GM21381 (cell line): ENCODE measurements around the gene HNRNPF.
"Not testable (repeated sequence)": the region's sequence is repeated elsewhere in the genome, so short reads cannot be mapped to it uniquely, and the experiment has no call there.

Experiments used
- ATAC-seq: cut with Tn5 transposase; IDR thresholded peaks from one replicate; pipeline ENCODE4 v1.9.1; 2021; ENCODE audit warnings: mild to moderate bottlenecking, moderate library complexity; ENCODE audit not compliant: unreplicated experiment

The HNRNPF gene

DNA sequence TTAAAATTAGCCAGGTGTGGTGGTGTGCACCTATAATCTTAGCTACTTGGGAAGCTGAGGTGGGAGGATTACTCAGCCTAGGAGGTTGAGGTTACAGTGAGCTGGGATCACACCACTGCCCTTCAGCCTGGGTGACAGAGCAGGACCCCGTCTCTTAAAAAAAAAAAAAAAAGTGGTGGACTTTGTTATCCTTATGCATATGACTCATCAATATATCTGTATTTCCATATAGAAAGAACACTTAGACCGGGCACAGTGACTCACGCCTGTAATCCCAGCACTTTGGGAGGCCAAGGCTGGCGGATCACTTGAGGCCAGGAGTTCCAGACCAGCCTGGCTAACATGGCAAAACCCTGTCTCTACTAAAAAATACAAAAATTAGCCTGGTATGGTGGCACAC, 13.0 kb upstream of the HNRNPF start:
- ATAC-seq, result not testable (repeated sequence)

DNA sequence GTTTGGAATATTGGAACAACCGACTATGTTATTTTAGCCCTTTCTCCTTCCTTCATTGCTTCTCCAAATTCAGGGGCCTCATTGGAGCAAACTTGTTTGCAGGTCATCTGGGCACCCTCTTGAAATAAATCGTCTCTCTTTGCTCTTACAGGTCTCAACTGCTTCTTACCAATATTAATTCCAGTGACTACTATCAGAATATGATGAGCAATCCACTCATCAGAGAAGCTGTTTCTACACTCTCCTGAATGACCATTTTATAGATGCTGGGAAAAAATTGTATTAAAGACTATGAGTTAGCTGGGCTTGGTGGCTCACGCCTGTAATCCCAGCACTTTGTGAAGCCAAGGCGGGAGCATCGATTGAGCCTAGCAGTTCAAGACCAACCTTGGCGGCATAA, 12.5 kb upstream of the HNRNPF start:
- ATAC-seq, result no peak

DNA sequence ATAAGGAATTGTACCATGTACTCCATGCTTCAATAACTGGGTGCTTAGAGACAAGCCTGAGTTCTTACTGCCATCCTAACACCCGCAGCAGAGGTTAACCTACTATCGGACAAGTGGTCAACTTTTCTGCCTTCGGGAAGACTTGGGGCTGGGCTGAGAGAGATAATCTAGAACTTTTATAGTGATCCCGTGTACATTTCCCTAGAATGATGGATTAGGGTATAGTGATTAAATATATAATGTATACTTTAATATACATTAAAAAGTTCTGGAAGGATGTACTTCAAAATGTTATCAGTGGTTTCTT, 12.2 kb upstream of the HNRNPF start:
- ATAC-seq, result no peak

DNA sequence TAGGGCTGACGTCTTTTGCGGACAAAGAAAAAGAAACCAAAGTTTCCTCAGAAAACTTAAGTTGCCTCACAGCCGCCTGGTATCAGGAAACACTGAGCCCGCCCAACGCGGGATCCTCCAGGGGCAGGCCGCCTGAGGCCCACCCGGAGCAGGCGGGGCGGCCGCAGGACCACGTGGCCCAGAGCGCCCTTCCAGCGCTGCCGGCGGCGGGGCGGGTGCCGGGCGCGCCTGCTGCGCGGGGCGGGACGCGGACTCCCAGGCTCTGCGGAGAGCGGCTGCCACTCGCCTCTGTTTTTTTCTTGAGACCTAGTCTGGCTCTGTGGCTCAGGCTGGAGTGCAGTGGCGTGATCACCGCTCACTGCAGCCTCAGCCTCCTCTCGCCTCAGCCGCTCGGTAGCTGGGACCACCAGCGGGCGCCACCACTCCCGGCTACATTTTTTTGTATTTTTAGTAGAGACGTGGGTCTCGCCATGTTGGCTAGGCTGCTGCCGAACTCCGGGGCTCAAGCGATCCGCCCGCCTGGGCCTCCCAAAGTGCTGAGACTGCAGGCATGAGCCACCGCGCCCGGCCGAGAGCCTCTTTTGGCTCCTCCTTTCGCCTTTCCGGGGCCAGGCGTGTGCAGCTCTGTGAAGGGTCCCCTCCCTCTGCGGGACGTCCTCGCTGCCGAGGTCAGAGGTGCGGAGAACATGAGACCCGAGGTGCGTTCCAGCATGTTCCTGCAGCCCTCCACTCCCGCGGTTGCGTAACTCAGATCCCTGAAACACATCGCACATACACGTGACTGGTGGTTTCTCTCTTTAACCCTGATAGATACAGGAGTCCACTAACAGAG, 11.6 kb upstream of the HNRNPF start:
- peak; percentile 84 for ATAC-seq

DNA sequence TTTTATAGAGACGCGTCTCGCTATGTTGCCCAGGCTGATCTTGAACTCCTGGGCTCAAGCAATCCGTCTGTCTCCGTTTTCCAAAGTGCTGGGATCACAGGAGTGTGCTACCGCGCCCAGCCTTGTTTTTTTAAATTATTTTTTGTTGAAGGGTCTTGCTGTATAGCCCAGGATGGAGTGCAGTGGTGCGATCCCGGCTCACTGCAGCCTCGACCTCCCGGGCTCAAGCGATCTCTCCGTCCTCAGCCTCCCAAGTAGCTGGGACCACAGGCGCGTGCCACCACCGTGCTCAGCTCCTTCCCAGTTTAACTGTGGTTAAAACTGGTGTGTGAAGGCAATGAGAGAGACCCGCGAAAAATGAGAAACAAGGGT, 11.0 kb upstream of the HNRNPF start:
- ATAC-seq, result no peak

DNA sequence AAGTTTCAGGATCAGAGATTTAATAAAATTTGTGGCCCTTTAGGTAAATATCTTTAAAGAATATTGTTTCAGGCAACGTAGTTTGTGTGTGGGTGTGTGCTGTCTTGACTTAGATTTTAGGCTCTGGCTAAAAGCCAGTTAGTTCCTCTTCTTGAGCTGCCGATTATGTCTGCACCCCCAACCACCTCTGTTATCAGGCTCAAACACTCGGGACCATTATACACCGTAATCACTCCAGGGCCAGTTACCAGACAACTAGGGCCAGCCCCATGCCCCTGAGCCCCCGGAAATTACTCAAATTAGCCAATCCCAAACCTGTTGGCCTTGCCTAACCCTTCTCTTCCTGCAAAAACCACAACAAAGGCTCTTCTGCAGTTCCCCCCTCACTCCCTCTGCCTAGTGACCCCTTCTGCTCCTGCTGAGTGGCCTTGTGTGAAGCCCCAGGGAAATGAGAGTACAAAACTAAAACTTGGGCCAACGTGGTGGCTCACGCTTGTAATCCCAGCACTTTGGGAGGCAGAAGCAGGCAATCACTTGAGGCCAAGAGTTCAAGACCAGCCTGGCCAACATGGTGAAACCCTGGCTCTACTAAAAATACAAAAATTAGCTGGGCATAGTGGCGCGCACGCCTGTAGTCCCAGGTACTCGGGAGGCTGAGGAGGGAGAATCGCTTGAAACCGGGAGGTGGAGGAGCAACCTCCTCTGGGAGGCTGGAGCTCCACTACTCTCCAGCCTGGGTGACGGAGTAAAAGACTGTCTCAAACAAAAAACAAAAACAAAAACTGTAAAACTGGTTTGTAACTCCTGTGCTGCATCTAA, 9.2 kb upstream of the HNRNPF start:
- ATAC-seq, result no peak

DNA sequence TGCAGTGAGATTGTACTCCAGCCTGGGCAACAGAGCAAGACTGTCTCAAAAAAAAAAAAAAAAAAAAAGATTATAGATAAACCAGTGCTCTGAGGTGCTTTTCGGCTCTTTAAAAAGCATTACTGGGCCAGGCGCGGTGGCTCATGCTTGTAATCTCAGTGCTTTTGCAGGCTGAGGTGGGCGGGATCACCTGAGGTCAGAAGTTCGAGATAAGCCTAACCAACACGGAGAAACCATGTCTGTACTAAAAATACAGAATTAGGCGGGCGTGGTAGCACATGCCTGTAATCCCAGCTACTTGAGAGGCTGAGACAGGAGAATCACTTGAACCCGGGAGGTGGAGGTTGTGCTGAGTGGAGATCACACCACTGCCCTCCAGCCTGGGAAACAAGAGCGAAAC, 6.6 kb upstream of the HNRNPF start:
- no peak for ATAC-seq

DNA sequence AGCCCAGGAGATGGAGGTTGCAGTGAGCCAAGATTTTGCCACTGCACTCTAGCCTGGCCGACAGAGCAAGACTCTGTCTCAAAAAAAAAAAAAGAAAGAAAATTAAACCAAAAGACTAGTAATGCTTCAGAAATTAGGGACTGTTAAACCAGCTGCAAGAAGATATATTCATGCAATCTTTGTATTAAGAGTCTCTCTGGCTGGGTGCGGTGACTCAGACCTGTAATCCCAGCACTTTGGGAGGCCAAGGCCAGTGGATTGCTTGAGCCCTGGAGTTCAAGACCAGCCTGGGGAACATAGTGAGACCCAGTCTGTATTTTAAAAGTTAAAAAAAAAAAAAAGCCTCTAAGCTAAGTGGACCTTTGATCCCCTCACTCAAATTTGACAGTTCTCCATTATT, 2.5 kb upstream of the HNRNPF start:
- no peak for ATAC-seq

DNA sequence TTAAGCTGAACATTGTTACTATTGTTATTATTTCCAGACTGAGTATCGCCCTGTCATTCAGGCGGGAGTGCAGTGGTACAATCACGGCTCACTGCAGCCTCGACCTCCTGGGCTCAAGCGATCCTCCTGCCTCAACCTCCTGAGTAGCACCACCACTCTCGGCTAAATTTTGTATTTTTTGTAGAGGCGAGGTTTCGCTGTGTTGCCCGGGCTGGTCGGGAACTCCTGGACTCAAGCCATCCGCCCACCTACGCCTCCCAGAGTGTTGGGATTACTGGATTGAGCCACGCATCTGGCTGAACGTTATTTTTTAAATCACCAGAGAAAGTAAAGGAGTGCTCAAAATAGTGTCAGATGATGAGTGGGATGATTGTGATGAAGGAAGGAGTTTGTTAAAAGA, 1.4 kb upstream of the HNRNPF start:
- ATAC-seq, result no peak

DNA sequence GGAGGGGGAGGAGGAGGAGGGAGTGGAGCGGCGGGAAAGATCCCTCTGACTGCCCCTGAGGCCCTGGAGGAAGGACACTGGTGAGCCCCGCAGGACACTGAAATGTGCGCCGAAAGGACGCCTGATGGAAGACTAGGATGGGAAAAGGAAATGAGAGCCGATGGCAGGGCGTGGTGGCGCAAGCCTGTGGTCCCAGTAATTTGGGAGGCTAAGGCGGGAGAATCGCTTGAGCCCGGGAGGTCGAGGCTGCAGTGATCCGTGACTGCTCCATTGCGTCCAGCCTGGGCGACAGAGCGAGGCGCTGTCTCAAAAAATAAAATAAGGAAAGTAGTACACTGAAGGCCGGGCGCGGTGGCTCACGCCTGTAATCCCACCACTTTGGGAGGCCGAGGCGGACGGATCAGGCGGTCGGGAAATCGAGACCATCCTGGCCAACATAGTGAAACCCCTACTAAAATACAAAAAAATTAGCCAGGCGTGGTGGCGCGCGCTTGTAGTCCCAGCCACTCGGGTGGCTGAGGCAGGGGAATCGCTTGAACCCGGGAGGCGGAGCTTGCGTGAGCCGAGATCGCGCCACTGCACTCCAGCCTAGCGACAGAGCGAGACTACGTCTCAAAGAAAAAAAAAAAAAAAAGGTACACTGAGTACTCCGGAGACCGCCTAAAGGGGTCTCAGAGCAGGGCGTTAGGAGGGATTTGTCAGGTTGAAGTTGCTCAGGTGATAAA, 561 bp upstream of the HNRNPF start:
- no peak for ATAC-seq

DNA sequence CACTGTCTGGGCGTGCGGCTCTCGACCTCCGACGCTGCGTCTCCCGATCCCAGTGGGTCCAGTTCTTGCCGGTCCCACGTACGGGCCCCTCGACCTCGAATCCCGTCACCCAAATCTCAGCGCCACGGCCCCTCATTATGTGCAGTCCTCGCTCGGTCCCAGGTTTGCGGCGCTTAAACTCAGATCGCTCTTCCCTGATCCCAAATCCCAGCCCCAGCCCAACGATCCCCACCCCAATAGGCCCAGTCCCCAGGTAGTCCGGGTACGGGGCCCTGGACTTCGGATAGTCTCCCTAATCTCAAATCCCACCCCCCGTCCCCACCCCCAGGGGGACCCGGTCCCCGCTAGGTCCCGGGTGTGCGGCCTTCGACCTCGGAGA, 666 bp downstream of the HNRNPF start:
- ATAC-seq, result peak; percentile 0

DNA sequence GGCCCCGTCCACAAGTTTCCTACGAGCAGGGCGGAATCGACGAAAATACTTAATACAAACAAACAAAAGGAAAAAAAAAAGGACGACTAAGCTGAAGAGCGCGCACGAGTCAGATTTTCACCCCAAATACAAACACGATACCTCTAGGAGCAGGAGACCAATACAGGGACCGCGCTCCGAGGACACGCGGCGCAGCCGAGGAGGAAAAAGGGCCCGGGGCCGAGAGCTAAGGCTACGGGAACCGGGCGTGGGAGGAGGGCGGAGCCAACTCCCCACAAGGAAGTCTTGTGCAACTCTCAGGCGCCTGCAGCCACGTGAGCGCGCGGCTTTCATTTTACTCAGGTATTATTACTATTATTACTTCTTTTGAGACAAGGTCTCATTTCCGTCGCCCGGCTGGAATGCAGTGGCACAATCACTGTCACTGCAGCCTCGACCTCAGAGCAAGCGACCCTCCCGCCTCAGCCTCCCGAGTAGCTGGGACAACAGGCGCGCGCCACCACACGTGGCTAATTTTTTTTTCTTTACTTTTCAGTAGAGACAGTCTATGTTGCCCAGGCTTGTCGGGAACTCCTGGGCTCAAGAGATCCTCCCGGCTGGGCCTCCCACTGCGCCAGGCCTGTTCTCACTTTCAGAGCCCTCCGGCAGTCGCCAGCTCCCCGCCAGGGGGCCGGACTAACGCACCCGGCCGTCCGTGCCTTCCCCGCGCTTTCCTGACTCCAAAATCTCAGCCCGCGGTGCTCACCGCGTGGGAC, 1.2 kb downstream of the HNRNPF start:
- ATAC-seq, result peak; percentile 43

DNA sequence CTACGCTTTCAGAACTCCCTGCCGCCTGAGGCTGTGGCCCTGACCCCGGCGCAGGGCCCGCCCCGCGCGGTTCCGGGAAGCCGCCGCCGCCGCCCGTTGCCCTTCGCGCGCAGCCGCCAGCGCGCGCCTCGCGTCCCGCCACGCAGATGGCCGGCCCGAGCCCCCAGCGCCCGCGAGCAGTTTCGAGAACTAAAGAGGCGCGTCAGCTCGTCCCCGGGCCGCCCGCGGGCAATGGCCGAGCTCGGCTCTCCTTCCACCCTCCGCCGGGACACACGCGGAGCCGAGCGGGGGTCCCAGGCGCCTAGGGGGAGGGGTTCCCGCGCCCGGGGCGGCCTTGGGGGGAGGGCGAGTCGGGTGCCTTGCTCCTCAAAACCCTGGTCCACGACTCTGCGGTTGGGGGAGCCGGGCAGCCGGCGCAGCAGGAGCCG, 1.8 kb downstream of the HNRNPF start:
- ATAC-seq, result peak; percentile 18

DNA sequence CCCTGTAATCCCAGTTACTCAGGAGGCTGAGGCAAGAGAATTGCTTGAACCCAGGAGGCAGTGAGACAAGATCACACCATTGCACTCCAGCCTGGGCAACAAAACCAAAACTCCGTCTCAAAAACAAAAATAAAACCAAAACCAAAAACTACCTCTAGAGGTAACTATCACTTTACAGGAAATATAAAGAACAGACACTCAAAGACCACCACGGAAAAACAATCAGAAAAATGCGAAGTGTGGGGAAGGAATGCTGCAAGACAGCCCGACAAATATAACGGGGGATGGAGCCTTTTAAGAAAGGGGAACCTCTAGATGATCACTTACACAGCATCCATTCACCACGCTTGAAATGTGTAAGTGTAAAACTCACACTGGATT, 4.3 kb downstream of the HNRNPF start:
- ATAC-seq, result no peak

DNA sequence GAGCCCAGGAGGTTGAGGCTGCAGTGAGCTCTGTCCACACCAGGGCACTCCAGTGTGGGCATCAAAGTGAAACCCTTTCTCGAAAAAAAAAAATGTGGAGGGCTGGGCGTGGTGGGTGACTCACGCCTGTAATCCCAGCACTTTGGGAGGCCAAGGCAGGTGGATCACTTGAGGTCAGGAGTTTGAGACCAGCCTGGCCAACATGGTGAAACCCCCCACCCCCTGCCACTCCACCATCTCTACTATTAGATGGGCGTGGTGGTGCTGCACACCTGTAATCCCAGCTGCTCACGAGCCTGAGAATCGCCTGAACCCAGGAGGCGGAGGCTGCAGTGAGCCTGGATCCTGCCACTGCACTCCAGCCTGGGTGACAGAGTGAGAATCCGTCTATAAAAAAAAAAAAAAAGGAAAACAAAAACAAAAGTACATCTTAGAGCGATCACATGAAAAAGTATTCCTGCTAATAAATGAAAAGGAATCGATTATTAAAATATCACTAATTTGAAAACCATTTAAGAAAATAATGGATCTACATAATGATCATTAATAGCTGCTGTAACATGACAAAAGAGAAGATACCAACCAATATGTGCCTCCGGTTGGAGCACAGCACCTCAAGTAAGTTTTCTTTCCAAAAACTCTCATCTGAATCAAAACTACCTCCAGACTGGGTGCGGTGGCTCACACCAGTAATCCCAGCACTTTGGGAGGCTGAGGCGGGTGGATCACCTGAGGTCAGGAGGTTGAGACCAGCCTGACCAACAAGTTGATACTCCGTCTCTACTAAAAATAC, 4.9 kb downstream of the HNRNPF start:
- ATAC-seq, result no peak

DNA sequence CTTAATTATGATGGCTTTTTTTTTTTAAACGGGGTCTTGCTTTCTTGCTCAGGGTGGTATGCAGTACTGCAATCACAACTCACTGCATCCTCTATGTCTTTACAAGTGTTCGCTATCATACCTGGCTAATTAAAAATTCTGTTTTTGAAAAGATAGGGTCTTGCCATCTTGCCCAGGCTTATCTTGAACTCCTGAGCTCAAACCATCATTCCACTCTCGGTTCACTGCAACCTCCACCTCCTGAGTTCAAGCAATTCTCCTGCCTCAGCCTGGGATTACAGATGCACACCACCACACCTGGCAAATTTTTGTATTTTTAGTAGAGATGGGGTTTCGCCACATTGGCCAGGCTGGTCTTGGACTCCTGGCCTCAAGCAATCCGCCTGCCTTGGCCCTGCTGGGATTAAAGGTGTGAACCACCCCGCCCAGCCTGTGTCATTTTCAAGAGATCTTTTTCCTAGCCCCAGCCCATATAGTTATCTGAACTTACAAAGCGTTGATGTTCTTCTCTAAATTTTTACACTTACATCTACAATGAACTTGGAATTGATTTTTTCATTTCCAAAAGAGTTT, 6.0 kb downstream of the HNRNPF start:
- ATAC-seq, result no peak

DNA sequence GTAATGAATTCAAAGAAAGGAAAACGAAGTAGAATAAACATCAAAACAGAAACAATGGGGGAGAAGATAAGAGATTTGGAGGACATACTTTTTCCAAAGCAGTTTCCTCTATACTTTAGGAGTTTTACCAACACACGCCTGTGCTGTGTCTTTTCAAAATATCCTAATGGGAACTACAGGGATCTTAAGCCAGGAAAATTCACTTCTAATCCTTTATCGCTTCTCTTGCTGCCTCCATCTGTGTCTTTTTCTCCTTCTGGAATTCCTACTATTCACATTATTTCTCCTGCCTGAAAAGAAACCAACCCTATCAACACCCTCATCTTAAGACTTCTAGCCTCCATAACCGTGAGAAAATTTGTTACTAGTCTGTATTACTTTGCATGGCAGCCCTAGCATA, 6.8 kb downstream of the HNRNPF start:
- ATAC-seq, result no peak

DNA sequence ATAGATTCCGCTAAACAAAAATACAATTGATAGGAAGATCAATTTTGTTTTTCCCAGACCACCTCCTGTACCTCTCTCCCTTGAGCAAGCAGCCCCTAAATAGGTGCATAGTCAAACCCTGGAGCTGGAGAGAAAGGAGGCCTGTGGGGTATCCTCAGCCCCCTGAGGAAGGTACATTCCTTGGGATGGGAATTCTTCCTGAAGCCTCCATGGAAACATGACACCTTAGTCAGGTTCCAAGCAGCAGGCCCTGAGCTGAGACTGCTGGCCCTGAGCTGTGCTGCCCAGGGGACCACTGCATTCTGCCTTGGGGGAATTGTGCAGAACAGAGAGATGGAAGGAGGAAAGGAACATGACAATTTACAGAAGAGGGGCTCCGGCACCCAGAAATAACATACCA, 7.4 kb downstream of the HNRNPF start:
- no peak for ATAC-seq

DNA sequence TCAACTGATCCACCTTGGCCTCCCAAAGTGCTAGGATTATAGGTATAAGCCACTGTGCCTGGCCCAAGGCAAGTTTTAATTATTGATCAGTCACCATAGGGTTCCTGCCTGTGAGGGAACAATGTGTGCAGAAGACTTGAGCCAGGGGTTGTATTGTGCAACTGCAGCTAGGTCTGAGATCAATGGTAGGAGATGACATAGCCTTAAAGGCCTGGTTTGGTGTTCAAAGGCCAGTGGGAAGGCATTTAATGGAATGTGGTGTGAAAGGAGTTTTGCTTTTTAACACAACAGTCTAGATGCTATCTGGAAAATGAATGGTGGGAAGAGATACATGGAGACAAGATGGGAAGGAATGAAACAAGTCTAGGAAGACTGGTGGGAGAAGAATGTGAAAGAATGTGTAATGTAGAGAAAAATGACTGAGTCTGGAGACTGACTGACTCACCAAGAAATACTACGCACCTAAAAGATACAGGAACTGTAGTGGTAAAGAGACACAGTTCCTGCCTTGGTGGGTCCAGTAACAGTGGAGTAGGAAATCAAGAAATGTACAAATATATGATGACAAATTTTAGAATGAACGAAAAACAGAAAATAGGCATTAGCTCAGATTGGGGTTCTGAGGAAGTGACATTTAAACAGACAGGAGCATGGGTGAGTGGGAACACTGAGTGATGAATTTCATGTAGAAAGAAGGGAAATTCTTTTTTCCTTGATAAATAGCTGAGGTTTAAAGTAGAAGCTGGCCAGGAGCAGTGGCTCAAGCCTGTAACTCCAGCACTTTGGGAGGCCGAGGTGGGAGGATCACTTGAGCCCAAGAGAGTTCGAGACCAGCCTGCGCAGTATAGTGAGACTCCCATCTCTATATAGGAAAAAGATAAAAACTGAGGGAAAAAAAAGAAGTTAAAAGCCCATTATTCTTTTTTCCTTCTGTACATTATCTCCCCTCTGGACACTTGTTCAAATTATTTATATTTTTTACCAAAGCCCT, 9.4 kb downstream of the HNRNPF start:
- ATAC-seq, result no peak
